HG03457 (cell line): ENCODE data around the gene APOC4.
"Not testable (repeated sequence)": the region's sequence is repeated elsewhere in the genome, so short reads cannot be mapped to it uniquely, and the experiment has no call there.

ENCODE experiments used
- ATAC-seq: cut with Tn5 transposase; IDR thresholded peaks from one replicate; pipeline ENCODE4 v1.9.1; 2021; ENCODE audit warnings: moderate number of reproducible peaks; ENCODE audit not compliant: unreplicated experiment

APOC4 gene

DNA sequence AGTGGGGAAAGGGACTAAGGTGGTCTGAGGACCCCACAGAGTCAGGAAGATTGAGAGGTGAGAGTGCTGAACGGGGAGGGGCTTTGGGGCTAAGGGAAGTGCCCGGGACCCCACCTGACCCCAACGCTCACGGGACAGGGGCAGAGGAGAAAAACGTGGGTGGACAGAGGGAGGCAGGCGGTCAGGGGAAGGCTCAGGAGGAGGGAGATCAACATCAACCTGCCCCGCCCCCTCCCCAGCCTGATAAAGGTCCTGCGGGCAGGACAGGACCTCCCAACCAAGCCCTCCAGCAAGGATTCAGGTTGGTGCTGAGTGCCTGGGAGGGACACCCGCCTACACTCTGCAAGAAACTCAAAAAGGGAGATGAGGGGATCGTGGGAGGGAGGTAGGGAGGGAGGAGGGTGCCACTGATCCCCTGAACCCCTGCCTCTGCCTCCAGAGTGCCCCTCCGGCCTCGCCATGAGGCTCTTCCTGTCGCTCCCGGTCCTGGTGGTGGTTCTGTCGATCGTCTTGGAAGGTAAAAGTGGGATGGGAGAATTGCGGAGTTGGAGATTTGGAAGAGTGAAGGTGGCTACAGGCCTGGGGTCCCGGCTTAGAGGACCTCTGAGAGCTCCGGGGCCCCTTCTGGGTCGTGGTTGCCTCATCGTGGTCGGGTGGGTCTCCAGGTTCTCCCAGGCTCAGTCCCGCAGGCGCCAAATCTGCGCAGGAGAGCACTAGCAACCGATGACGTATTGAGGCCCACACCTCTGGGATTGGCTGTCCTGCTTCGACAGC is 27.4 kb upstream of the APOC4 start, which contains the start of gene APOC1:
APOC1 (plus strand) TSS at position 176 of the 774 bp plus-strand sequence; CDS start at position 460, 284 bp downstream.
- ATAC-seq: peak; percentile 79

- no peak for ATAC-seq
Observed at GRCh38 chr19:44924243-44924725, 17.8 kb upstream of the APOC4 start.

- no peak for ATAC-seq
Observed at GRCh38 chr19:44925114-44925891, 16.7 kb upstream of the APOC4 start.

GRCh38 chr19:44926245-44927077 is 15.6 kb upstream of the APOC4 start:
- ATAC-seq: not testable (repeated sequence)

DNA sequence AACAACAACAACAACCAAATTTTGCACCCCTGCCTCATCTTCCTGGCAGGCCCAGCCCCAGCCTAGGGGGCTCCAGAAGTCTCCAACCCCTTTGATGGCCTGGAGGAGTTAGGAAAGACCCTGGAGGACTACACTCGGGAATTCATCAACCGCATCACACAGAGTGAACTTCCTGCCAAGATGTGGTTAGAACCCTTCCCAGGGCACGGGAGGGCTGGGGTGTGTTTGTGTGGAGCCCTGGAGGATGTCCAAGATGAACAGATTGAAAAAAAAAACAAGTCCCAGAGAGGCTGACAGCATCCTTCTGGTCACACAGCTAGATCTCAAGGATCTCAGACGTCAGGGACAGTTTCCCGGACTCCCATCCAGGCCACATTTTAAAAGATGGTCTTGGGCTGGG is 14.3 kb upstream of the APOC4 start:
- ATAC-seq: no peak

GRCh38 chr19:44930088-44930487 is 11.9 kb upstream of the APOC4 start:
- no peak for ATAC-seq

DNA sequence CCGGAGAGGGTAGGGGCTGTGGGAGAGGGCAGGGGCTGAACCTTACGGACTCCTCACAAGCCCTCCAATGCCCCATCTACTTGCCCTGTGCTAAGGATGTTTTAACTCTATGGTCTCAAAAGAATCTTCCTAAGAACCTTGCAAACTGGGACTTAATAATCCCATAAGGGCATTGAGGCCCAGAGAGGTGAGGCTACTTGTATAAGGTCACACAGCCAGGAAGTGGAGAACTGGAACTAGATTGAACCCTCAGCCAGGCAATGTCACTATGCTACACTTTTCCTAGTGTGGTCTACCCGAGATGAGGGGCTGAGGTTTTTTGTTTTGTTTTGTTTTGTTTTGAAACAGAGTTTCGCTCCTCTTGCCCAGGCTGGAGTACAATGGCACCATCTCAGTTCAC is 10.5 kb upstream of the APOC4 start:
- ATAC-seq: no peak

DNA sequence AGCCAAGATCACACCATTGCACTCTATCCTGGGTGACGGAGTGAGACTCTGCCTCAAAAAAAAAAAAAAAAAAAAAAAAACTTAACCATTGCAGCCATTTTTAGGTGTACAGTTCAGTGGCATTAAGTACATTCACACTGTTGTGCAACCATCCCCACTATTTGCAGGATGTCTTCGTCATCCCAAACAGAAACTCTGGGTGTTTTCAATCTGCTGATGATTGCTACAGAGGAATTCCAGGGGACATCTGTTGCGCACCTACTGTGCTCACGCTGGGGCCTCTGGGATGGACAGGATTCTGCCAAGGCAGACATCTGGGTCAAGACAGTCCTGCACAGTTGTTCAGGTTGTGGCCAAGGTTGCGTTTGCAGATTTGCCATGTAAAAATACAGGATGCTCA is 2.4 kb upstream of the APOC4 start:
- no peak for ATAC-seq

- no peak for ATAC-seq
Observed at GRCh38 chr19:44943801-44944249, 1.8 kb downstream of the APOC4 start.

DNA sequence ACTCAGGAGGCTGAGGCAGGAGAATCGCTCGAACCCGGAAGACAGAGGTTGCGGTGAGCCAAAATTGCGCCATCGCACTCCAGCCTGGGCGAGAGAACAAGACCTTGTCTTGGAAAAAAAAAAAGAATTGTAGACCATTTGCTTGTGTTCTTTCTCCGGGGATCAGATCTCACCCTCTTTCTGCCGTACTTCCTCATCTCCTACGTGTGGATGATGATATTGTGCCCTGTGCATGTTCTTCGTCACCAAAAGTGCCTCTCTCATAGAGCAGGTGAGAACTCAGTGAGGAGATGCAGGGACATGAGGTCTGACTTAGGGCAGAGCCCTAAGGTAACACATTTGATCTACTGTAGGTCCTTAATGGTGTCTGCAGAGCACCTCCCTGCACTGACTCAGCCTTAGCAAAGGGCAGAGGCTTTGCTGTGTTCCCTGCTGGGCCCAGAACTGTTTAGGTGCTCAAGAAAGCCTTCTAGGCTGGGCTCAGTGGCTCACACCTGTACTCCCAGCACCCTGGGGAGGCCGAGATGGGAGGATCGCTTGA is 5.1 kb downstream of the APOC4 start:
- no peak for ATAC-seq

DNA sequence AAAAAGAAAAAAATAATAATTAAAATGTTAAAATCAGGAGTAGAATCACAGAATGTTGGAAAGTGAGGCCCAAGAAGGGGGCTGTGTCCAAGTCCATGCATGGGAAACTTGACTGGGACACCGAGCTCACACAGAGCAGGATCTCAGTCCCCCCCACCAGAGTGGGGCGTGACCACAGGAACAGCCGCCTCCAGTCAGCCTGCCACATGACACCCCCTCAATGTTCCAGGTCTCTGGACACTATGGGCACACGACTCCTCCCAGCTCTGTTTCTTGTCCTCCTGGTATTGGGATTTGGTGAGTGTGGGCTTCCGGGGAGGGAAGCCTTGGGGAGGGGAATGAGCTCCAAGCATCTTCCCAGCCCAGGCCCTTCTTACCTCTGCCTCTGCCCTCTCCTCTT is 6.2 kb downstream of the APOC4 start:
- no peak for ATAC-seq

GRCh38 chr19:44948763-44949374 is 6.8 kb downstream of the APOC4 start:
- no peak for ATAC-seq

GRCh38 chr19:44949550-44949949 is 7.5 kb downstream of the APOC4 start:
- ATAC-seq: no peak

GRCh38 chr19:44951179-44952159 is 9.4 kb downstream of the APOC4 start:
- no peak for ATAC-seq

DNA sequence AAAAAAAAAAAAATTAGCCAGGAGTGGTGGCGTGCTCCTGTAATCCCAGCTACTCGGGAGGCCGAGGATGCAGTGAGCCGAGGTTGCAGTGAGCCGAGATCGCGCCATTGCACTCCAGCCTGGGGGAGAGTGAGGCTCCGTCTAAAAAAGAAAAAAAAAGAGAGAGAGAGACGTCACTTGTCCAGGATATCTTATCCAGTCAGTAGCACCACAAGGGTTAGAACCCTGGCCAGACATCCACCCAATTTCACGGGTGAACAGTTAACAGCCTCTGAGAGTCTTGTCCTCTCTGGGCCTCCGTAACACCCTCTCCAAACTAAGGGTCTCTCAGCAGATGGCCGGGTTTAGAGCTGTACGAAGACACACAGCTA is 12.2 kb downstream of the APOC4 start:
- ATAC-seq: peak; percentile 5

DNA sequence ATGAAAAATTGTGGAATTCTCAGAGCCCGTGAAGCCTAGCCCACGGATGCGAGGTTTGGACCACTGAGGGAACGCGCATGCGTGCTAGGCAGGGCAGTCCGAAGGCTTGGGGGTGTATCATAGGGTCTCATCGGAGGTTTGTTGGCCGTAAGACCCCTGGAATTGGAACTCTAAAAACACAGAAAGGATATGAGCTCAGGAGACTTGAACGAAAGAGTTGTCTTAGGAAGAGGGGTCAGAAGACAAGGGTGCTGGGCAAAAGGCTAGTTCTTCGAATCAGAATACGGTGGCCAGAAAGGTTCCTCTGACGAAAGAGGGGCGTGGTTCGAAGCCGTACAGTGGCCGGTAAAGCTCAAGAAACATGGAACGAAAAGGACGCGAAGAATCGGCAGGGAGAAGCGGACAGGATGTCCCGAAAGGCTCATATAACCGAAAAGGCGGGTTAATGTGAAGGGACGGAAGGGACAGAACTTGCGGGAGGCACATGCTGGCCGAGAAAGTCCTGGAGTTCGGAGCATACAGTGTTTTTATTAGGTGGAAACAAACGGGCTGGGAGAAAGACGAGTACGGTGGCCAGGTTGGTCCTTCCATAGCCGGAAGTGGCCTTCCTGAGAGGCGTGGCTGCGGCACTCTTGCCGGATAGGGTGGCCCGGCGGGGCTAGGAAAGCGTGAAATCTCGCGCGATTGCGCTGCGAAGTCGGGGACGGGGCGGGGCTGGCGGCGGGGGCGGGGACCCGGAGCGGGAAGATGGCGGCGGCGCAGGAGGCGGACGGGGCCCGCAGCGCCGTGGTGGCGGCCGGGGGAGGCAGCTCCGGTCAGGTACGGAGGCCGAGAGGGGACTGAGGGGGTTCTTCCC is 12.8 kb downstream of the APOC4 start, which contains the start of gene CLPTM1:
CLPTM1 (plus strand) TSS at position 732 of the 856 bp plus-strand sequence; CDS start at position 748, 16 bp downstream.
- ATAC-seq: peak; percentile 79

GRCh38 chr19:44955505-44956439 is 13.7 kb downstream of the APOC4 start:
- peak; percentile 11 for ATAC-seq
